ENCODE results near the gene CACNA1A. TPM values are rescaled to one million over a fixed set of nuclear protein-coding genes. Genes with fewer than 3 reads are reported as not detected.
"Not testable (repeated sequence)": the region's sequence is repeated elsewhere in the genome, so short reads cannot be mapped to it uniquely, and the experiment has no call there.

CACNA1A gene
- total and polyA plus RNA-seq, 2 of the 4 experiments (the other 2 are of a cell fraction) = 5.9 to 15.0 TPM

GRCh38 chr19:13361726-13362125, 144.6 kb downstream of the CACNA1A start:
- H3K9ac ChIP-seq (ENCODE audit: low read depth, low read length); H2AK9ac ChIP-seq (replicated peaks; ENCODE audit: low read depth, low read length, poor library complexity); BruUV-seq (replicated peaks); H3K23ac ChIP-seq (ENCODE audit: low read depth, low read length); H2BK20ac ChIP-seq (ENCODE audit: low read depth, low read length); H3K79me1 ChIP-seq (ENCODE audit: low read depth in 1 of 2, low read length in 2 of 2); in situ Hi-C loops (cut with MboI; ENCODE audit: low sequenced_read_pairs); dilution Hi-C loops (cut with HindIII; ENCODE audit: low sequenced_read_pairs, unreplicated experiment); H3K56ac ChIP-seq (ENCODE audit: extremely low read depth, insufficient read depth, low read length); H3K27ac ChIP-seq (ENCODE audit: insufficient read depth, low read length); H2BK15ac ChIP-seq (ENCODE audit: low read depth, low read length); H3K14ac ChIP-seq (replicated peaks; ENCODE audit: low read depth, low read length); H2BK120ac ChIP-seq (ENCODE audit: low read depth, low read length); ATAC-seq (ENCODE audit: low read depth); H3K36me3 ChIP-seq (ENCODE audit: control insufficient read depth, insufficient read depth, low read length); H3K9me3 ChIP-seq (ENCODE audit: control insufficient read depth, insufficient read depth, low read length); H3K4ac ChIP-seq (ENCODE audit: low read depth, low read length); H3K18ac ChIP-seq (ENCODE audit: low read depth, low read length); H4K91ac ChIP-seq (ENCODE audit: insufficient read depth, low read depth, low read length); H4K5ac ChIP-seq (ENCODE audit: low read depth, low read length); intact Hi-C loops (cut with micrococcal nuclease); H3K4me3 ChIP-seq (ENCODE audit: insufficient read depth, low read depth, low read length); POLR2A ChIA-PET (ENCODE audit: unreplicated experiment); H3K4me2 ChIP-seq (ENCODE audit: low read depth, low read length); H2BK5ac ChIP-seq (ENCODE audit: low read depth, low read length, poor library complexity, severe bottlenecking); H2AFZ ChIP-seq (replicated peaks; ENCODE audit: low read length, poor library complexity); CTCF ChIA-PET; H3K27me3 ChIP-seq (ENCODE audit: control insufficient read depth, insufficient read depth, low read length); DNase-seq; H3K9me1 ChIP-seq (ENCODE audit: insufficient read depth, low read length); H3K4me1 ChIP-seq (ENCODE audit: control insufficient read depth, insufficient read depth, low read length); H2AK5ac ChIP-seq (ENCODE audit: low read depth, low read length); H4K8ac ChIP-seq (ENCODE audit: low read depth in 2 of 2, low read length in 2 of 2); H4K20me1 ChIP-seq (ENCODE audit: insufficient read depth, low read length): not testable (repeated sequence)
- no CpG with 5 or more reads among the region's 3 CpGs for WGBS, 2 experiments (ENCODE audit: extremely low coverage in 2 of 2, insufficient read length in 1 of 2)

Measured in IMR-90 (cell line).